ENCODE results near the gene UBE2L3. TPM values are rescaled to one million over a fixed set of nuclear protein-coding genes. Genes with fewer than 3 reads are reported as not detected.
"Not testable (repeated sequence)": the region's sequence is repeated elsewhere in the genome, so short reads cannot be mapped to it uniquely, and the experiment has no call there.

Gene UBE2L3
- total RNA-seq, result 10 to 100 TPM; 38.8 to 49.0 (median 44.7) TPM
- 63.6 TPM for polyA plus RNA-seq
- long read RNA-seq, donor 1, transcript UBE2L3-201 (4 exons, 3,028 nt), result major isoform, 72 of 94 reads
- long read RNA-seq, donor 1, partial matches to known transcripts, result 7 of 94 reads
- long read RNA-seq, donor 1, other reads (novel, unspliced or antisense), result 13 of 94 reads
- long read RNA-seq, donor 2, transcript UBE2L3-201 (4 exons, 3,028 nt), result major isoform, 26 of 32 reads
- long read RNA-seq, donor 2, partial matches to known transcripts, result 0 of 32 reads
- long read RNA-seq, donor 2, other reads (novel, unspliced or antisense), result 5 of 32 reads
- long read RNA-seq, donor 3, transcript UBE2L3-201 (4 exons, 3,028 nt), result major isoform, 110 of 144 reads
- long read RNA-seq, donor 3, partial matches to known transcripts, result 19 of 144 reads
- long read RNA-seq, donor 3, other reads (novel, unspliced or antisense), result 11 of 144 reads
- long read RNA-seq, donor 4, transcript UBE2L3-201 (4 exons, 3,028 nt), result major isoform, 33 of 44 reads
- long read RNA-seq, donor 4, partial matches to known transcripts, result 8 of 44 reads
- long read RNA-seq, donor 4, other reads (novel, unspliced or antisense), result 1 of 44 reads

- peak; percentile 88 to 94 (median 94) for DNase-seq
- intact Hi-C loops (cut with DNase I), result no loop called here
- ATAC-seq, result peak; percentile 95
- no peaks in the 10 kb centered on the region for H3K27me3 ChIP-seq (ENCODE audit: control insufficient read depth, insufficient read depth)
- H3K27ac ChIP-seq (ENCODE audit: low read length), result peak within 1 kb of the TSS; percentile 69
- peak within 1 kb of the TSS; percentile 54 for H3K4me3 ChIP-seq (ENCODE audit: low read length)
- WGBS, result under 1% methylated on average over 85 of the region's 85 CpGs
- H3K9me3 ChIP-seq (ENCODE audit: control insufficient read depth, low read length), result no peaks in the 10 kb centered on the region
- H3K4me1 ChIP-seq (ENCODE audit: control insufficient read depth, insufficient read depth, low read length), result peaks cover 3% of the 10 kb centered on the region
Measured at GRCh38 chr22:21567456-21568346, at the start of gene UBE2L3. UBE2L3 (plus strand) TSS chr22:21567714; CDS start chr22:21567745, 31 bp downstream.

- DNase-seq; H3K4me1 ChIP-seq (ENCODE audit: control insufficient read depth, insufficient read depth, low read length); H3K4me3 ChIP-seq (ENCODE audit: low read length); H3K27me3 ChIP-seq (ENCODE audit: control insufficient read depth, insufficient read depth); H3K9me3 ChIP-seq (ENCODE audit: control insufficient read depth, low read length); H3K27ac ChIP-seq (ENCODE audit: low read length); intact Hi-C loops (cut with DNase I); ATAC-seq: not testable (repeated sequence)
- WGBS, result no CpG with 5 or more reads among the region's 6 CpGs
Measured at GRCh38 chr22:21526705-21527500, 40.6 kb upstream of the UBE2L3 start.

- ATAC-seq; intact Hi-C loops (cut with DNase I); DNase-seq; H3K4me1 ChIP-seq (ENCODE audit: control insufficient read depth, insufficient read depth, low read length); H3K27me3 ChIP-seq (ENCODE audit: control insufficient read depth, insufficient read depth); H3K27ac ChIP-seq (ENCODE audit: low read length); H3K4me3 ChIP-seq (ENCODE audit: low read length); H3K9me3 ChIP-seq (ENCODE audit: control insufficient read depth, low read length): not testable (repeated sequence)
- no CpG with 5 or more reads among the region's 5 CpGs for WGBS
Measured at GRCh38 chr22:21531525-21531924, 36.0 kb upstream of the UBE2L3 start.

- peak; percentile 25 to 26 for ATAC-seq
- intact Hi-C loops (cut with DNase I); H3K4me1 ChIP-seq (ENCODE audit: control insufficient read depth, insufficient read depth, low read length); H3K27me3 ChIP-seq (ENCODE audit: control insufficient read depth, insufficient read depth); H3K9me3 ChIP-seq (ENCODE audit: control insufficient read depth, low read length); H3K27ac ChIP-seq (ENCODE audit: low read length); DNase-seq; H3K4me3 ChIP-seq (ENCODE audit: low read length): not testable (repeated sequence)
- no CpG with 5 or more reads among the region's 20 CpGs for WGBS
Measured at GRCh38 chr22:21532863-21533648, 34.5 kb upstream of the UBE2L3 start.

- ATAC-seq; H3K4me1 ChIP-seq (ENCODE audit: control insufficient read depth, insufficient read depth, low read length); intact Hi-C loops (cut with DNase I); H3K4me3 ChIP-seq (ENCODE audit: low read length); DNase-seq; H3K27ac ChIP-seq (ENCODE audit: low read length); H3K9me3 ChIP-seq (ENCODE audit: control insufficient read depth, low read length); H3K27me3 ChIP-seq (ENCODE audit: control insufficient read depth, insufficient read depth): not testable (repeated sequence)
- no CpG with 5 or more reads among the region's 7 CpGs for WGBS
Measured at GRCh38 chr22:21539862-21540261, 27.7 kb upstream of the UBE2L3 start.

GRCh38 chr22:21544432-21545322 is 22.8 kb upstream of the UBE2L3 start:
- H3K27me3 ChIP-seq (ENCODE audit: control insufficient read depth, insufficient read depth); H3K27ac ChIP-seq (ENCODE audit: low read length); H3K4me1 ChIP-seq (ENCODE audit: control insufficient read depth, insufficient read depth, low read length); DNase-seq; H3K4me3 ChIP-seq (ENCODE audit: low read length); intact Hi-C loops (cut with DNase I); H3K9me3 ChIP-seq (ENCODE audit: control insufficient read depth, low read length): not testable (repeated sequence)
- 96% methylated on average over 1 of the region's 17 CpGs for WGBS
- ATAC-seq, result peak; percentile 80 to 82

- H3K4me3 ChIP-seq (ENCODE audit: low read length); intact Hi-C loops (cut with DNase I); H3K9me3 ChIP-seq (ENCODE audit: control insufficient read depth, low read length); DNase-seq; H3K4me1 ChIP-seq (ENCODE audit: control insufficient read depth, insufficient read depth, low read length); H3K27me3 ChIP-seq (ENCODE audit: control insufficient read depth, insufficient read depth); H3K27ac ChIP-seq (ENCODE audit: low read length): not testable (repeated sequence)
- ATAC-seq, result peak; percentile 8 to 32
- no CpG with 5 or more reads among the region's 38 CpGs for WGBS
Measured at GRCh38 chr22:21549558-21549957, 18.0 kb upstream of the UBE2L3 start.

- H3K9me3 ChIP-seq (ENCODE audit: control insufficient read depth, low read length); intact Hi-C loops (cut with DNase I); H3K27ac ChIP-seq (ENCODE audit: low read length); H3K4me3 ChIP-seq (ENCODE audit: low read length); H3K27me3 ChIP-seq (ENCODE audit: control insufficient read depth, insufficient read depth); H3K4me1 ChIP-seq (ENCODE audit: control insufficient read depth, insufficient read depth, low read length); DNase-seq: not testable (repeated sequence)
- peak; percentile 82 to 84 for ATAC-seq
- no CpG with 5 or more reads among the region's 62 CpGs for WGBS
Measured at GRCh38 chr22:21550008-21550677, 17.4 kb upstream of the UBE2L3 start.

GRCh38 chr22:21550678-21551047 is 16.9 kb upstream of the UBE2L3 start:
- peak; percentile 83 to 89 for ATAC-seq
- WGBS, result no CpG with 5 or more reads among the region's 44 CpGs
- H3K4me3 ChIP-seq (ENCODE audit: low read length); H3K4me1 ChIP-seq (ENCODE audit: control insufficient read depth, insufficient read depth, low read length); H3K27ac ChIP-seq (ENCODE audit: low read length); intact Hi-C loops (cut with DNase I); DNase-seq; H3K27me3 ChIP-seq (ENCODE audit: control insufficient read depth, insufficient read depth); H3K9me3 ChIP-seq (ENCODE audit: control insufficient read depth, low read length): not testable (repeated sequence)

All from right cardiac atrium (tissue), 5 donors.